Measurements from ENCODE around the gene SRD5A1. TPM values are rescaled to one million over a fixed set of nuclear protein-coding genes. Genes with fewer than 3 reads are reported as not detected.
A peak's percentile ranks its signal among the peaks of the same experiment; 100 is the strongest.

Gene SRD5A1
- total RNA-seq, 1 experiment from 2014 or later: 52.3 TPM

- no peak overlapping the region for H2AFZ ChIP-seq
- BruUV-seq (replicated peaks): no TSS peak
- H3K79me2 ChIP-seq (ENCODE audit: low read depth): no peaks in the 10 kb centered on the region
- H3K27me3 ChIP-seq (ENCODE audit: insufficient read depth, low read depth): no peaks in the 10 kb centered on the region
- H3K9me2 ChIP-seq (ENCODE audit: insufficient read depth): no peaks in the 10 kb centered on the region
- POLR2A ChIA-PET (ENCODE audit: unreplicated experiment): no interaction called here
- no peak overlapping the region for H3K4me2 ChIP-seq
- CTCF ChIA-PET: no interaction called here
- no peak overlapping the region for H3K4me3 ChIP-seq
- DNase-seq: no peak
- no peaks in the 10 kb centered on the region for H3K4me1 ChIP-seq (replicated peaks; ENCODE audit: insufficient read depth)
- intact Hi-C loops (cut with micrococcal nuclease; ENCODE audit: unreplicated experiment): no loop called here
- H3K9me3 ChIP-seq (ENCODE audit: insufficient read depth, low read depth): no peaks in the 10 kb centered on the region
- H3K36me3 ChIP-seq (ENCODE audit: low read depth): peaks cover 24% of the 10 kb centered on the region
- no peak overlapping the region for H3K27ac ChIP-seq
- no peak for TF ChIP-seq CTCF (conservative IDR thresholded peaks at IDR 0.05)
- no peak for TF ChIP-seq EZH2 (IDR thresholded peaks at IDR 0.05; ENCODE audit: low read depth)
- no peaks in the 10 kb centered on the region for H4K20me1 ChIP-seq (ENCODE audit: insufficient read depth)
- H3F3A ChIP-seq (ENCODE audit: insufficient read depth, low read depth): no peaks in the 10 kb centered on the region
Measured at GRCh38 chr5:6656680-6657079, 23.4 kb downstream of the SRD5A1 start.

- peaks cover 17% of the 10 kb centered on the region; the same call in 1 of the 2 replicates for H3K36me3 ChIP-seq (ENCODE audit: low read depth)
Measured at GRCh38 chr5:6659941-6660684, 26.9 kb downstream of the SRD5A1 start.

GRCh38 chr5:6660688-6661087 lies 27.4 kb downstream of the SRD5A1 start:
- DNase-seq: no peak
- Histone ChIP-seq H3K4me3 (no peak overlapping the region), H3F3A (ENCODE audit: insufficient read depth, low read depth) (no peaks in the 10 kb centered on the region), H3K27ac (peak overlapping the region; percentile 8; the same call in 1 of the 2 replicates), H3K79me2 (ENCODE audit: low read depth) (no peaks in the 10 kb centered on the region), H3K36me3 (ENCODE audit: low read depth) (peaks cover 17% of the 10 kb centered on the region; the same call in 1 of the 2 replicates), H3K9me3 (ENCODE audit: insufficient read depth, low read depth) (no peaks in the 10 kb centered on the region), H3K27me3 (ENCODE audit: insufficient read depth, low read depth) (no peaks in the 10 kb centered on the region), H3K4me2 (no peak overlapping the region), H3K9me2 (ENCODE audit: insufficient read depth) (no peaks in the 10 kb centered on the region), H3K4me1 (replicated peaks; ENCODE audit: insufficient read depth) (no peaks in the 10 kb centered on the region), H2AFZ (no peak overlapping the region), H4K20me1 (ENCODE audit: insufficient read depth) (no peaks in the 10 kb centered on the region)
- no TSS peak for BruUV-seq (replicated peaks)
- CTCF ChIA-PET: no interaction called here
- TF ChIP-seq CTCF (conservative IDR thresholded peaks at IDR 0.05) (no peak), EZH2 (IDR thresholded peaks at IDR 0.05; ENCODE audit: low read depth) (no peak)
- intact Hi-C loops (cut with micrococcal nuclease; ENCODE audit: unreplicated experiment): no loop called here
- POLR2A ChIA-PET (ENCODE audit: unreplicated experiment): interaction anchor here (0.7 kb wide), 1 partner anchor 32 kb away, joined by 3 read pairs; no protein-coding TSS in a partner anchor

More at GRCh38 chr5:6659941-6660684, 26.9 kb downstream of the SRD5A1 start:
- no TSS peak for BruUV-seq (replicated peaks)
- H3F3A ChIP-seq (ENCODE audit: insufficient read depth, low read depth): no peaks in the 10 kb centered on the region
- H3K27ac ChIP-seq: peak overlapping the region; percentile 22; the same call in 1 of the 2 replicates
- no peaks in the 10 kb centered on the region for H3K9me3 ChIP-seq (ENCODE audit: insufficient read depth, low read depth)
- CTCF ChIA-PET: no interaction called here
- no peak overlapping the region for H2AFZ ChIP-seq
- TF ChIP-seq CTCF (conservative IDR thresholded peaks at IDR 0.05) (no peak), EZH2 (IDR thresholded peaks at IDR 0.05; ENCODE audit: low read depth) (no peak)
- H3K9me2 ChIP-seq (ENCODE audit: insufficient read depth): no peaks in the 10 kb centered on the region
- H3K27me3 ChIP-seq (ENCODE audit: insufficient read depth, low read depth): no peaks in the 10 kb centered on the region
- H3K4me1 ChIP-seq (replicated peaks; ENCODE audit: insufficient read depth): no peaks in the 10 kb centered on the region
- H4K20me1 ChIP-seq (ENCODE audit: insufficient read depth): no peaks in the 10 kb centered on the region
- no peak overlapping the region for H3K4me3 ChIP-seq
- intact Hi-C loops (cut with micrococcal nuclease; ENCODE audit: unreplicated experiment): no loop called here
- POLR2A ChIA-PET (ENCODE audit: unreplicated experiment): interaction anchor here (0.6 to 0.7 kb wide), 2 partner anchors 32 to 77 kb away, joined by 3 read pairs; no protein-coding TSS in a partner anchor
- DNase-seq: no peak
- no peak overlapping the region for H3K4me2 ChIP-seq
- H3K79me2 ChIP-seq (ENCODE audit: low read depth): no peaks in the 10 kb centered on the region
